GM04503 (cell line): Measurements from ENCODE around the gene GSAP.

Experiments used
- DNase-seq: peaks from one replicate; pipeline ENCODE4 v3.0.0-alpha.2; 2012; ENCODE audit warnings: low read depth

GSAP gene

GRCh38 chr7:77434570-77435275, 18.6 kb upstream of the GSAP start:
- no peak for DNase-seq

GRCh38 chr7:77433901-77434300, 17.8 kb upstream of the GSAP start:
- DNase-seq = no peak

- DNase-seq = no peak
Observed at GRCh38 chr7:77430927-77431326, 14.8 kb upstream of the GSAP start.

GRCh38 chr7:77428777-77429231, 12.7 kb upstream of the GSAP start:
- no peak for DNase-seq

GRCh38 chr7:77427996-77428603, 12.0 kb upstream of the GSAP start:
- DNase-seq = no peak

- DNase-seq = no peak
Observed at GRCh38 chr7:77426521-77427051, 10.4 kb upstream of the GSAP start.

GRCh38 chr7:77426052-77426404, 9.9 kb upstream of the GSAP start:
- DNase-seq = no peak

- DNase-seq = no peak
Observed at GRCh38 chr7:77425101-77426051, 9.2 kb upstream of the GSAP start.

- DNase-seq = no peak
Observed at GRCh38 chr7:77422500-77422899, 6.4 kb upstream of the GSAP start.

- DNase-seq = no peak
Observed at GRCh38 chr7:77420986-77421672, 5.0 kb upstream of the GSAP start.

GRCh38 chr7:77420438-77420837, 4.3 kb upstream of the GSAP start:
- DNase-seq = no peak

GRCh38 chr7:77419102-77419501, 3.0 kb upstream of the GSAP start:
- DNase-seq = no peak

- no peak for DNase-seq
Observed at GRCh38 chr7:77417801-77418200, 1.7 kb upstream of the GSAP start.

GRCh38 chr7:77416621-77417371, 647 bp upstream of the GSAP start:
- DNase-seq = no peak

- DNase-seq = no peak
Observed at GRCh38 chr7:77415476-77415822, 700 bp downstream of the GSAP start.

- no peak for DNase-seq
Observed at GRCh38 chr7:77413861-77414424, 2.2 kb downstream of the GSAP start.

- no peak for DNase-seq
Observed at GRCh38 chr7:77413128-77413527, 3.0 kb downstream of the GSAP start.

- DNase-seq = peak; percentile 73
Observed at GRCh38 chr7:77409739-77410547, 6.2 kb downstream of the GSAP start.

GRCh38 chr7:77409005-77409738, 7.0 kb downstream of the GSAP start:
- no peak for DNase-seq
